GM12878 (cell line): Measurements from ENCODE around the gene RAB6B. TPM values are rescaled to one million over a fixed set of nuclear protein-coding genes. Genes with fewer than 3 reads are reported as not detected.

Source experiments
- ATAC-seq: fragments of 200-7000 bp; cut with Tn5 transposase; 3 replicates; pipeline ENCODE4 v1.9.1; 2020; ENCODE audit warnings: mild to moderate bottlenecking, moderate library complexity
- BruUV-seq: library from RNA; stranded (reverse); fragments of 400-500 nt; replicated peaks from 2 replicates; lab custom pipeline; 2021; lab: Mats Ljungman, UMichigan
- CTCF ChIA-PET: fragments of 300-600 bp; sonication (Branson Sonifier 250); formaldehyde crosslinking; extraction: SDS; loops from one replicate; lab custom pipeline; 2021; ENCODE audit warnings: inconsistent platforms; lab: Yijun Ruan, JAX
- POLR2A ChIA-PET: fragments of 350-600 bp; formaldehyde crosslinking; extraction: SDS; loops from one replicate; lab custom pipeline; 2021; ENCODE audit warnings: inconsistent platforms; lab: Charles Lee
- RAD21 ChIA-PET: fragments of 300-600 bp; sonication (Branson Sonifier 250); formaldehyde crosslinking; loops from one replicate; lab custom pipeline; 2023; ENCODE audit warnings: antibody characterized with exemption; ENCODE audit not compliant: unreplicated experiment; lab: Charles Lee
- SMC1A ChIA-PET: fragments of 300-600 bp; sonication (Branson Sonifier 250); formaldehyde crosslinking; loops from one replicate; lab custom pipeline; 2023; ENCODE audit not compliant: unreplicated experiment, uncharacterized antibody; lab: Charles Lee
- DNase-seq: peaks from one replicate; pipeline ENCODE4 v3.0.0-alpha.2; 2011; ENCODE audit warnings: low read depth, low spot score
- FAIRE-seq: peaks from 3 replicates; lab custom pipeline; 2011; peaks lifted over from hg19 to GRCh38; lab: Jason Lieb, UNC
- H2AFZ ChIP-seq: 2 replicates; pipeline ENCODE4 v1.6.0; 2011; ENCODE audit warnings: low read depth, low read length, control low read depth; ENCODE audit not compliant: control insufficient read depth
- H3K27ac ChIP-seq: 2 replicates; pipeline ENCODE4 v1.5.1; 2011; ENCODE audit warnings: control low read depth; ENCODE audit not compliant: control insufficient read depth, insufficient read depth
- H3K27me3 ChIP-seq, 2 experiments: replicated peaks in 1 of 2; 2 replicates each; pipeline versions ENCODE4 v1.6.0 to v1.6.1; 2011; ENCODE audit warnings: low read length in 1 of 2; ENCODE audit not compliant: control insufficient read depth in 2 of 2, insufficient read depth in 2 of 2
- H3K36me3 ChIP-seq, 2 experiments: 2 replicates each; pipeline ENCODE4 v1.5.1; 2011; ENCODE audit warnings: low read length in 1 of 2; ENCODE audit not compliant: control insufficient read depth in 2 of 2, insufficient read depth in 2 of 2
- H3K4me1 ChIP-seq: 2 replicates; pipeline ENCODE4 v1.6.1; 2011; ENCODE audit warnings: mild to moderate bottlenecking, low read length, moderate library complexity, mixed read lengths; ENCODE audit not compliant: control insufficient read depth, insufficient read depth
- H3K4me2 ChIP-seq: 2 replicates; pipeline ENCODE4 v1.6.0; 2011; ENCODE audit warnings: control low read depth; ENCODE audit not compliant: control insufficient read depth, insufficient read depth
- H3K4me3 ChIP-seq: fragments of 200-600 bp; sonication (generic); 2 replicates; pipeline ENCODE4 v1.5.1; 2016
- H3K79me2 ChIP-seq: 2 replicates; pipeline ENCODE4 v1.6.0; 2011; ENCODE audit warnings: low read length; ENCODE audit not compliant: control insufficient read depth, insufficient read depth
- H3K9ac ChIP-seq: 2 replicates; pipeline ENCODE4 v1.8.0; 2011; ENCODE audit warnings: low read length, control low read depth, mixed read lengths; ENCODE audit not compliant: control insufficient read depth, insufficient read depth
- H3K9me3 ChIP-seq: replicated peaks from 3 replicates; pipeline ENCODE4 v1.5.1; 2011; ENCODE audit warnings: mild to moderate bottlenecking, low read length; ENCODE audit not compliant: control insufficient read depth, insufficient read depth
- H4K20me1 ChIP-seq: 2 replicates; pipeline ENCODE4 v1.6.0; 2011; ENCODE audit not compliant: control insufficient read depth, insufficient read depth
- BCL11A ChIP-seq: IDR thresholded peaks from 2 replicates; pipeline ENCODE4 v1.6.1; 2011; ENCODE audit warnings: low read depth, low read length
- CBX5 ChIP-seq: sonication (generic); IDR thresholded peaks from 2 replicates; pipeline ENCODE4 v1.6.1; 2016; ENCODE audit warnings: low read depth, moderate library complexity, mild to moderate bottlenecking, inconsistent platforms
- CREB1 ChIP-seq: IDR thresholded peaks from 2 replicates; pipeline ENCODE4 v1.6.1; 2012; ENCODE audit warnings: low read depth, mild to moderate bottlenecking, inconsistent platforms
- EED ChIP-seq: sonication (generic); IDR thresholded peaks from 2 replicates; pipeline ENCODE4 v1.6.1; 2016; ENCODE audit warnings: antibody characterized with exemption, low read depth
- IRF3 ChIP-seq: fragments of 450-650 bp; IDR thresholded peaks from 2 replicates; pipeline ENCODE4 v1.6.1; 2014; ENCODE audit warnings: mild to moderate bottlenecking
- LARP7 ChIP-seq: fragments of 450-650 bp; IDR thresholded peaks from 2 replicates; pipeline ENCODE4 v1.6.1; 2017; ENCODE audit warnings: mild to moderate bottlenecking
- MYC ChIP-seq: IDR thresholded peaks from 2 replicates; pipeline ENCODE4 v1.6.1; 2011; ENCODE audit warnings: mild to moderate bottlenecking, low read length, moderate library complexity, inconsistent platforms; ENCODE audit not compliant: insufficient read depth, insufficient replicate concordance, insufficient read length, severe bottlenecking
- NR2C1 ChIP-seq: fragments of 450-650 bp; IDR thresholded peaks from 2 replicates; pipeline ENCODE4 v1.6.1; 2017; ENCODE audit warnings: antibody characterized with exemption, mild to moderate bottlenecking, moderate library complexity
- NR2C2 ChIP-seq: IDR thresholded peaks from 2 replicates; pipeline ENCODE4 v1.6.1; 2011; ENCODE audit warnings: borderline replicate concordance, low read depth; ENCODE audit not compliant: control insufficient read depth, insufficient read length
- PAX5 ChIP-seq: IDR thresholded peaks from 2 replicates; pipeline ENCODE4 v1.6.1; 2011; ENCODE audit warnings: low read depth, low read length, borderline replicate concordance
- RB1 ChIP-seq: fragments of 450-650 bp; formaldehyde crosslinking; IDR thresholded peaks from 2 replicates; pipeline ENCODE4 v1.6.1; 2017; ENCODE audit warnings: mild to moderate bottlenecking, borderline replicate concordance
- SIX5 ChIP-seq: IDR thresholded peaks from 2 replicates; pipeline ENCODE4 v1.6.1; 2011; ENCODE audit warnings: mild to moderate bottlenecking, low read depth, low read length, moderate library complexity; ENCODE audit not compliant: severe bottlenecking
- TBL1XR1 ChIP-seq: IDR thresholded peaks from 2 replicates; pipeline ENCODE4 v1.6.1; 2012; ENCODE audit warnings: low read depth, low read length, improper control_type of control experiment
- WGBS: methylation state at CpG from one replicate; pipeline ENCODE4 v1.1.6; 2016; ENCODE audit warnings: low lambda C conversion rate; ENCODE audit not compliant: insufficient replicate concordance, insufficient coverage; ENCODE audit errors: missing lambda C conversion rate; 5-methylcytosine and 5-hydroxymethylcytosine counted together
- in situ Hi-C: fragments of 300-500 bp; cut with MboI; formaldehyde crosslinking; loops from 9 replicates; pipeline ENCODE4 v1.14.3; 2018; ENCODE audit warnings: mixed read lengths
- intact Hi-C: fragments of 100-400 bp; cut with micrococcal nuclease; formaldehyde crosslinking; loops from one replicate; pipeline ENCODE4 v1.14.2; 2022; ENCODE audit not compliant: unreplicated experiment
- polyA plus RNA-seq, 11 experiments: library from polyadenylated mRNA; depleted of rRNA in 4 of 11; unstranded in 6 of 11; stranded (reverse) in 5 of 11; fragments of >200 nt; fragmentation: Nextera tagmentation in 4 of 11; fragmentation: Illumina TruSeq in 1 of 11; extraction: Ambion mirVana in 4 of 11; extraction: Trizol in 1 of 11; gene quantifications; 1 replicate in 1 of 11; 2 replicates in 10 of 11; pipeline versions ENCODE4 v1.2.1 to v1.2.3, GENCODE V29; 2011 to 2016; ENCODE audit warnings: inconsistent platforms in 2 of 11, missing spikeins in 2 of 11, low read depth in 1 of 11
- total RNA-seq, 4 experiments: library from RNA; depleted of rRNA in 3 of 4; stranded (reverse); fragments of >200 nt in 3 of 4; fragmentation: Illumina TruSeq in 1 of 4; extraction: Trizol in 1 of 4; gene quantifications; 2 replicates each; pipeline versions ENCODE4 v1.2.1 to v1.2.3, GENCODE V29; 2013 to 2021

RAB6B gene
- total and polyA plus RNA-seq, 10 of the 15 experiments (the other 5 are each of a cell fraction or from before 2014, with no cell fraction given), result 0.01 to 0.16 (median 0.04) TPM; not detected in 5

- Histone ChIP-seq H3K9me3 (no peaks in the 10 kb centered on the region), H2AFZ (no peak overlapping the region), H3K9ac (no peak overlapping the region), H3K4me1 (no peaks in the 10 kb centered on the region; the same call in 1 of the 2 replicates), H4K20me1 (no peaks in the 10 kb centered on the region), H3K27me3 (no peaks in the 10 kb centered on the region), H3K4me3 (no peak overlapping the region), H3K27ac (no peak overlapping the region), H3K36me3 (no peaks in the 10 kb centered on the region), H3K79me2 (no peaks in the 10 kb centered on the region), H3K4me2 (no peak overlapping the region)
- ChIA-PET CTCF (no interaction called here), POLR2A (no interaction called here), SMC1A (no interaction called here), RAD21 (no interaction called here)
- peak; percentile 60 for ATAC-seq
- FAIRE-seq, result no peak
- intact Hi-C loops, result no loop called here
- DNase-seq, result no peak
- in situ Hi-C loops, result no loop called here
- TF ChIP-seq BCL11A (no peak), CREB1 (0 out of 2 replicates have a peak, but pooled peaks have one; percentile 45), MYC (no peak)
- 34% methylated on average over 7 of the region's 7 CpGs for WGBS
- BruUV-seq, result no TSS peak
Measured at GRCh38 chr3:133799794-133800585, 95.7 kb downstream of the RAB6B start.

GRCh38 chr3:133797396-133798105 lies 98.1 kb downstream of the RAB6B start:
- no peaks in the 10 kb centered on the region for H3K27me3 ChIP-seq
- ChIA-PET RAD21 (no interaction called here), CTCF (no interaction called here), POLR2A (no interaction called here), SMC1A (interaction anchor here (1.0 kb wide), 1 partner anchor 16 kb away, joined by 3 read pairs; no protein-coding TSS in a partner anchor)
- ATAC-seq (no peak), DNase-seq (no peak), FAIRE-seq (no peak)
- no peak overlapping the region for H3K9ac ChIP-seq
- no peak overlapping the region for H2AFZ ChIP-seq
- no TSS peak for BruUV-seq
- H3K79me2 ChIP-seq, result no peaks in the 10 kb centered on the region
- no peak overlapping the region for H3K4me2 ChIP-seq
- no peaks in the 10 kb centered on the region for H4K20me1 ChIP-seq
- H3K4me3 ChIP-seq, result no peak overlapping the region
- no peaks in the 10 kb centered on the region for H3K36me3 ChIP-seq
- intact Hi-C loops, result no loop called here
- no peaks in the 10 kb centered on the region; the same call in 2 of the 3 replicates for H3K9me3 ChIP-seq
- no peaks in the 10 kb centered on the region; the same call in 1 of the 2 replicates for H3K4me1 ChIP-seq
- no peak overlapping the region for H3K27ac ChIP-seq
- in situ Hi-C loops, result no loop called here
- WGBS, result 46% methylated on average over 3 of the region's 3 CpGs
- TF ChIP-seq NR2C2 (no peak), NR2C1 (no peak), TBL1XR1 (no peak), CBX5 (no peak), IRF3 (no peak), LARP7 (no peak), PAX5 (no peak), EED (no peak), SIX5 (no peak), RB1 (no peak)
